AG04450 (cell line): ENCODE results near the gene OPA3. TPM values are rescaled to one million over a fixed set of nuclear protein-coding genes. Genes with fewer than 3 reads are reported as not detected.
"Not testable (repeated sequence)": the region's sequence is repeated elsewhere in the genome, so short reads cannot be mapped to it uniquely, and the experiment has no call there.

Experiments used
- CTCF ChIA-PET: fragments of 300-600, 350-600 bp; formaldehyde crosslinking; extraction: SDS; loops from one replicate; lab custom pipeline; 2022; ENCODE audit warnings: antibody characterized with exemption, inconsistent platforms; lab: Charles Lee
- POLR2A ChIA-PET: fragments of 350-600 bp; formaldehyde crosslinking; extraction: SDS; loops from one replicate; lab custom pipeline; 2021; ENCODE audit warnings: antibody characterized with exemption, inconsistent platforms; lab: Yijun Ruan, JAX
- DNase-seq: peaks from one replicate; pipeline ENCODE4 v3.0.0-alpha.2; 2011; ENCODE audit warnings: low read depth, low spot score
- H3K27ac ChIP-seq: one replicate; pipeline ENCODE4 v1.5.1; 2012; ENCODE audit warnings: low read depth, low read length, control low read depth
- H3K27me3 ChIP-seq: one replicate; pipeline ENCODE4 v1.6.0; 2012; ENCODE audit warnings: low read length; ENCODE audit not compliant: control insufficient read depth, insufficient read depth
- H3K4me3 ChIP-seq: 2 replicates; pipeline ENCODE4 v1.5.1; 2011; ENCODE audit warnings: mild to moderate bottlenecking, low read depth, low read length, control low read depth
- H3K9me3 ChIP-seq: 2 replicates; pipeline ENCODE4 v1.5.1; 2012; ENCODE audit warnings: low read length; ENCODE audit not compliant: control insufficient read depth, insufficient read depth
- polyA minus RNA-seq: library from RNA; depleted of rRNA, polyadenylated mRNA; stranded (reverse); fragments of >200 nt; gene quantifications from 2 replicates; pipeline ENCODE4 v1.2.3, GENCODE V29; 2011; rRNA and poly(A)+ RNA removed
- polyA plus RNA-seq: library from polyadenylated mRNA; depleted of rRNA; stranded (reverse); fragments of >200 nt; gene quantifications from 2 replicates; pipeline ENCODE4 v1.2.3, GENCODE V29; 2011; rRNA removed
- TF ChIP-seq, protein P1 (sequence below): IDR thresholded peaks from 2 replicates; pipeline ENCODE4 v1.5.1; 2011; ENCODE audit warnings: low read depth, low read length, control low read depth, inconsistent platforms

Gene OPA3
- polyA plus RNA-seq = 12.2 and 13.3 TPM in 2 replicates
- 8.7 and 14.2 TPM in 2 replicates for polyA minus RNA-seq

DNA sequence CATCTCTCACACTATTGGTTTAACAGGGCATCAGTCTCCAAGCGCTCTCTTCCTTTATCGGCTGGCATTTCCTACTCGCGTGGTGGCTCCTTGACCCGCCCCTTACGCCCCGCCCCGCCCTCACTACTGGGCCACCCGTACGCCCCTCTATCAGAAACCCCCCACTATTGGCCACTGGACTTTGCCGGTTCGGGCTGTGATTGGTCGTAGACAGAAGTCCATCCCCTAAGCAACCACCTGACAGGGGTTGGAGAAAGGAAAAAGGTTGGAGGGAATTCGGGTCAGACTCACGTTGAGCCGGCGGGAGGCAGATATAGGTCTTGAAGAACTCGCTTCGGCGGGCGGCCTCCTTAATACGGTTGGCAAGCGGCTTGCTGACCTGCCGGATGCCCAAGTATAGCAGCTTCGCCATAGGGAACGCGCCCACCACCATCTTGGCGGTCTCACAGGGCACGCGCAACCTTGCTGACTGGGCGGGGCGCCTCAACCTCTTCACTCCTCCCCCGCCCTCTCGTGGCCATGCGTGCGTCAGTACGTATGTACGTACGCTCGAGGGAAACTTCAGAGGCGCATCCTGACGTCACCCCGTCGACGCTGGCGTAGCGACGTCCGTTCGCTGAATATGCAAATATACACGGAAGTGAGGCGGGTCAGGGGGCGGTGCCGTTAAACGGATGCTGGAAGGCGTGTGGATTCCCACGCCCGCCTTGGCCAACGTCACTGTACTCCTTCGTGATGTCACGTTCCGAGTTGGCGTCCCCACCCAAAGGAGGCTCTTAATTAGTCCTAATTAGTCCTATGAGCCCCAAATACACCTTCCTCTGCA, at the start of gene OPA3:
Gene OPA3, minus strand, starts transcription at position 471 of the 826 bp plus-strand sequence. Its CDS starts 38 bp downstream, at position 433.
- peak; percentile 100 for DNase-seq
- no peaks in the 10 kb centered on the region for H3K27me3 ChIP-seq
- TF ChIP-seq, protein P1, sequence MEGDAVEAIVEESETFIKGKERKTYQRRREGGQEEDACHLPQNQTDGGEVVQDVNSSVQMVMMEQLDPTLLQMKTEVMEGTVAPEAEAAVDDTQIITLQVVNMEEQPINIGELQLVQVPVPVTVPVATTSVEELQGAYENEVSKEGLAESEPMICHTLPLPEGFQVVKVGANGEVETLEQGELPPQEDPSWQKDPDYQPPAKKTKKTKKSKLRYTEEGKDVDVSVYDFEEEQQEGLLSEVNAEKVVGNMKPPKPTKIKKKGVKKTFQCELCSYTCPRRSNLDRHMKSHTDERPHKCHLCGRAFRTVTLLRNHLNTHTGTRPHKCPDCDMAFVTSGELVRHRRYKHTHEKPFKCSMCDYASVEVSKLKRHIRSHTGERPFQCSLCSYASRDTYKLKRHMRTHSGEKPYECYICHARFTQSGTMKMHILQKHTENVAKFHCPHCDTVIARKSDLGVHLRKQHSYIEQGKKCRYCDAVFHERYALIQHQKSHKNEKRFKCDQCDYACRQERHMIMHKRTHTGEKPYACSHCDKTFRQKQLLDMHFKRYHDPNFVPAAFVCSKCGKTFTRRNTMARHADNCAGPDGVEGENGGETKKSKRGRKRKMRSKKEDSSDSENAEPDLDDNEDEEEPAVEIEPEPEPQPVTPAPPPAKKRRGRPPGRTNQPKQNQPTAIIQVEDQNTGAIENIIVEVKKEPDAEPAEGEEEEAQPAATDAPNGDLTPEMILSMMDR = no peak
- peak within 1 kb of the TSS; percentile 97 for H3K27ac ChIP-seq
- peak within 1 kb of the TSS; percentile 92 for H3K4me3 ChIP-seq
- H3K9me3 ChIP-seq = no peaks in the 10 kb centered on the region
- ChIA-PET POLR2A (interaction anchor here (1.1 to 1.4 kb wide), 3 partner anchors 29 to 57 kb away, joined by 3 to 11 read pairs (median 3); no protein-coding TSS in a partner anchor), CTCF (interaction anchor here (0.6 kb wide), 1 partner anchor 58 kb away, joined by 3 read pairs; no protein-coding TSS in a partner anchor)

DNA sequence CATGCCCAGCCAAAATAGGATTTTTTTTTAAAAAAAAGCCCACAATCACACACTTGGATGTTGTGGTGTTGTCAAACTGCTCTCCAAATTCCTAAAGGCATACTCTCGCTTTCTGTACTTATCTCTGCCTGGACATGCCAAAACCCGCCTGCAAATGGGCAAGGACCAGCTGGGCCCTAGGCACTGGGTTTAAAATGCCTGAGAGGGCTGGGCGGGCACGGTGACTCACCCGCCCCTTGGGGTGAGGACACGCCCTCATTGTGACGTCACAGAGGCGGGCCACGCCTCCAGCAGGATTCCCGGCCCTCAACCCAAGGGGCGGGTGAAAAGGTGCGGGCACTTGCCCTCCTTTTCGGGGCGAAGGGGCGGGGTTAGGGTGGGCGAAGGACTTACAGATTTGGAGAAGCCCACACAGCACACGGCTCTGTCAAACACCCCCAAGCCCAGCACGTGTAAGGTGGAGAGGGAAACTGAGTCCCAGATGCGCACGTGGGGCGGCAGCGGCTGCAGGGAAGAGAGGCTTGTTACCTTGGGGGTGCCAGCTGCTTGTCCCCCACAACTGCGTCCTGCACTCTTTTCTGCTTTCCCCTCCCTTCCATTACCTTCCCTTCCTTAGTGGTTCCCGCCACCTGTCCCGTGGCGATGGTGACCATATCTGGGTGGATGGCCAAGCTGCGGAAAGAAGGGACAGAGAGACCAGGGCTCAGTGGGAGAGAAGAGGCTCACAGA, 48.0 kb upstream of the OPA3 start:
- ChIA-PET CTCF (interaction anchor here (1.6 kb wide), 1 partner anchor 10 kb away, joined by 6 read pairs; no protein-coding TSS in a partner anchor), POLR2A (interaction anchor here (0.5 to 0.9 kb wide), 3 partner anchors 9 to 38 kb away, joined by 3 read pairs; no protein-coding TSS in a partner anchor)
- H3K27me3 ChIP-seq = no peaks in the 10 kb centered on the region
- H3K4me3 ChIP-seq = no peak overlapping the region
- peak; percentile 75 for DNase-seq
- TF ChIP-seq, protein P1 = no peak
- peak overlapping the region; percentile 78 for H3K27ac ChIP-seq
- no peaks in the 10 kb centered on the region for H3K9me3 ChIP-seq

DNA sequence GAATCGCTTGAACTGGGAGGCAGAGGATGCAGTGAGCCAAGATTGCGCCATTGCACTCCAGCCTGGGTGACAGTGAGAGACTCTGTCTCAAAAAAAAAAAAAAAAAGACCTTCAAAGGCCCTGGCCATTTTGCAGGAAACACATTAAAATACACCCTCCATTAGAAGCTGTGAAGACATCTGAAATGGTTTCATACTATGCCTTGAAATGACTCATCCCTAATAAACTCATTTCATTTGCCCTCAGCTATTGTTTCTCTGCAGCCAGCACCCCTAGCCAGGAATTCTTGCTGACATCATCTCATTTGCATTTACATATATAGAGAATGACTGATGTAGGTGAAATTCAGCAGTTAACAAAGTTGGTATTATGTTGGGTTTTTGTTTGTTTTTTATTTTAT, 45.9 kb upstream of the OPA3 start:
- Histone ChIP-seq H3K27ac (peak overlapping the region; percentile 91), H3K9me3 (no peaks in the 10 kb centered on the region), H3K27me3 (no peaks in the 10 kb centered on the region), H3K4me3 (no peak overlapping the region)
- TF ChIP-seq, protein P1 = no peak
- DNase-seq = no peak
- CTCF ChIA-PET = interaction anchor here (0.9 to 1.8 kb wide), 3 partner anchors 12 to 72 kb away, joined by 3 to 8 read pairs (median 4); no protein-coding TSS in a partner anchor
- POLR2A ChIA-PET = interaction anchor here (0.6 to 1.6 kb wide), 10 partner anchors 8 to 95 kb away, joined by 3 to 7 read pairs (median 4); partner anchors contain the start of gene EML2

DNA sequence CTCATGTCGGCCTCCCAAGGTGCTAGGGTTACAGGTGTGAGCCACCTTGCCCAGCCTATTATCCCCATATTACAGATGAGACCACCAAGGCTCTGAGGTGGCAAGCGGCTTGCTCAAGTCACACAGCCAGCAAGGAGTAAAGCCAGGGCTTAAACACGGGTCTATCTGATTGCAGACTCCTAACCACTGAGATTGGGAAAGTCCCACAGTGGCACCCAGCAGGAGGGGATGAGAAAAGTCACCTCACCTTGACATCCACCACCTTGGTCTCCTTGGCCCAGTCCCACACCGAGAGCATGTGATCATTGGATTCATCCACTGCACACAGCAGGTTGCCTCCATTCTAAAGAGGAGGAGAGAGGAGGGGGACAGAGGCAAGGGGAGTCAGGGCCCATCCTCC, 45.1 kb upstream of the OPA3 start:
- ChIA-PET CTCF (interaction anchor here (0.6 kb wide), 1 partner anchor 137 kb away, joined by 4 read pairs; no protein-coding TSS in a partner anchor), POLR2A (no interaction called here)
- Histone ChIP-seq H3K27me3 (no peaks in the 10 kb centered on the region), H3K27ac (peak overlapping the region; percentile 33), H3K4me3 (no peak overlapping the region), H3K9me3 (no peaks in the 10 kb centered on the region)
- TF ChIP-seq, protein P1 = no peak
- DNase-seq = no peak

DNA sequence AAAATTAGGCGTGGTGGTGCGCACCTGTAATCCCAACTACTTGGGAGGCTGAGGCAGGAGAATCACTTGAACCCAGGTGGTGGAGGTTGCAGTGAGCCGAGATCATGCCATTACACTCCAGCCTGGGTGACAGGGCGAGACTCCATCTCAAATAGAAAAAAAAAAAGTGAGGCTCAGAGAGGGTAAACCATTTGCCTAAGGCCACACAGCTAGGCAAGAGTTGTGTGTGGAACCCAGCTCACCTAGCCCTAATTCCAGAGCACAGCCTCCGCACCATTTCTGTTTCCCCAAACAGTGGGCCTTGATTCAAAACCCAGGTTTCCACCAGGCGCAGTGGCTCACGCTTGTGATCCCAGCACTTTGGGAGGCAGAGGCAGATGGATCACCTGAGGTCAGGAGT, 43.6 kb upstream of the OPA3 start:
- H3K9me3 ChIP-seq, CTCF ChIA-PET, POLR2A ChIA-PET, H3K27me3 ChIP-seq, H3K27ac ChIP-seq, H3K4me3 ChIP-seq, DNase-seq: not testable (repeated sequence)
